Prostate gland (tissue), 2 donors: ENCODE results near the gene ARL5C. TPM values are rescaled to one million over a fixed set of nuclear protein-coding genes. Genes with fewer than 3 reads are reported as not detected.

ENCODE experiments used
- DNase-seq: peaks from one replicate; pipeline ENCODE4 v3.0.0-alpha.2; 2019; ENCODE audit warnings: low spot score
- H3K27ac ChIP-seq, 2 donors: fragments of 200-600 bp; sonication (generic); 2 replicates each; pipeline ENCODE4 v1.5.1; 2017 to 2019
- H3K27me3 ChIP-seq: fragments of 200-600 bp; sonication (generic); replicated peaks from 2 replicates; pipeline ENCODE4 v1.5.1; 2019; ENCODE audit not compliant: insufficient read depth
- H3K36me3 ChIP-seq, 2 donors: fragments of 200-600 bp; sonication (generic); 1 replicate in 1 of 2; 2 replicates in 1 of 2; pipeline versions ENCODE4 v1.5.1 to v1.8.1; 2017 to 2019
- H3K4me1 ChIP-seq: fragments of 200-600 bp; sonication (generic); replicated peaks from 2 replicates; pipeline ENCODE4 v1.5.1; 2019
- H3K4me3 ChIP-seq, 2 donors: fragments of 200-600 bp; sonication (generic); 2 replicates each; pipeline ENCODE4 v1.5.1; 2017 to 2019
- H3K9me3 ChIP-seq: fragments of 200-600 bp; sonication (generic); 2 replicates; pipeline ENCODE4 v1.5.1; 2017
- POLR2A ChIP-seq: fragments of 450-650 bp; IDR thresholded peaks from one replicate; pipeline ENCODE4 v1.6.1; 2016; ENCODE audit warnings: antibody characterized with exemption, mild to moderate bottlenecking
- POLR2AphosphoS5 ChIP-seq: sonication (generic); formaldehyde crosslinking; IDR thresholded peaks from one replicate; pipeline ENCODE4 v1.6.1; 2017; ENCODE audit warnings: antibody characterized with exemption
- WGBS: methylation state at CpG from one replicate; pipeline ENCODE4 v1.1.5; 2018; 5-methylcytosine and 5-hydroxymethylcytosine counted together
- intact Hi-C: fragments of 100-400 bp; cut with DNase I; formaldehyde crosslinking; loops from one replicate; pipeline ENCODE4 v1.14.2; 2022
- total RNA-seq, 2 donors: library from RNA; depleted of rRNA; stranded (reverse); fragments of >200 nt; gene quantifications; one replicate each; pipeline ENCODE4 v1.1.0, GENCODE V29; 2016
- TF ChIP-seq, protein P1 (sequence below), 4 experiments: fragments of 200-600 bp in 2 of 4; fragments of 450-650 bp in 2 of 4; sonication (generic) in 2 of 4; IDR thresholded peaks; 1 replicate in 3 of 4; 2 replicates in 1 of 4; pipeline ENCODE4 v1.5.1; 2016 to 2019; ENCODE audit warnings: antibody characterized with exemption in 4 of 4, mild to moderate bottlenecking in 2 of 4, moderate library complexity in 2 of 4

Gene ARL5C
- total RNA-seq, 2 donors from 2014 or later = not detected

DNA sequence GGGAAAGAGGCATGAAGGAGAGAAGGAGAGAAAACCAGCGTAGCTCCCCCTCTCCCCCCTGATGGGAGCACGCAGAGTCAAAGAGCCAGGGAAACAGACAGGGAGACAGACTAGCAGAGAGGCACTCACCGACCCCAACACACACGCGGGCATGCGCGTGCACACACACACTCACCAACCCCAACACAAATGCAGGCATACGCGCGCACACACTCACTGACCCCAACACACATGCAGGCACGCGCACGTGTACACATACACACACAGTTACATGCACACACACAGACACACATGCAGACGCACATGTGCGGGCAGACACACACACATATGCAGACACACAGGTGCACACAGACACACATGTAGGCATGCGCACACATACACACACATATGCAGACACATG, 26.9 kb upstream of the ARL5C start:
- Histone ChIP-seq H3K27ac (no peak overlapping the region), H3K4me3 (no peak overlapping the region), H3K27me3 (no peaks in the 10 kb centered on the region), H3K9me3 (no peaks in the 10 kb centered on the region), H3K36me3 (no peaks in the 10 kb centered on the region), H3K4me1 (no peaks in the 10 kb centered on the region)
- DNase-seq = no peak
- WGBS = 93% methylated on average over 16 of the region's 16 CpGs
- intact Hi-C loops = no loop called here
- TF ChIP-seq POLR2AphosphoS5 = no peak

- Histone ChIP-seq H3K27ac (no peak overlapping the region), H3K4me1 (no peaks in the 10 kb centered on the region), H3K9me3 (no peaks in the 10 kb centered on the region), H3K36me3 (no peaks in the 10 kb centered on the region), H3K27me3 (no peaks in the 10 kb centered on the region), H3K4me3 (no peak overlapping the region)
- 87% methylated on average over 9 of the region's 9 CpGs for whole genome bisulfite sequencing
- TF ChIP-seq POLR2AphosphoS5 = no peak
- TF ChIP-seq, protein P1, sequence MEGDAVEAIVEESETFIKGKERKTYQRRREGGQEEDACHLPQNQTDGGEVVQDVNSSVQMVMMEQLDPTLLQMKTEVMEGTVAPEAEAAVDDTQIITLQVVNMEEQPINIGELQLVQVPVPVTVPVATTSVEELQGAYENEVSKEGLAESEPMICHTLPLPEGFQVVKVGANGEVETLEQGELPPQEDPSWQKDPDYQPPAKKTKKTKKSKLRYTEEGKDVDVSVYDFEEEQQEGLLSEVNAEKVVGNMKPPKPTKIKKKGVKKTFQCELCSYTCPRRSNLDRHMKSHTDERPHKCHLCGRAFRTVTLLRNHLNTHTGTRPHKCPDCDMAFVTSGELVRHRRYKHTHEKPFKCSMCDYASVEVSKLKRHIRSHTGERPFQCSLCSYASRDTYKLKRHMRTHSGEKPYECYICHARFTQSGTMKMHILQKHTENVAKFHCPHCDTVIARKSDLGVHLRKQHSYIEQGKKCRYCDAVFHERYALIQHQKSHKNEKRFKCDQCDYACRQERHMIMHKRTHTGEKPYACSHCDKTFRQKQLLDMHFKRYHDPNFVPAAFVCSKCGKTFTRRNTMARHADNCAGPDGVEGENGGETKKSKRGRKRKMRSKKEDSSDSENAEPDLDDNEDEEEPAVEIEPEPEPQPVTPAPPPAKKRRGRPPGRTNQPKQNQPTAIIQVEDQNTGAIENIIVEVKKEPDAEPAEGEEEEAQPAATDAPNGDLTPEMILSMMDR (IDR thresholded peaks at IDR 0.05) = no peak
- no peak for TF ChIP-seq POLR2A
- intact Hi-C loops = no loop called here
- DNase-seq = no peak
Observed at GRCh38 chr17:39191750-39192510, 26.0 kb upstream of the ARL5C start.

DNA sequence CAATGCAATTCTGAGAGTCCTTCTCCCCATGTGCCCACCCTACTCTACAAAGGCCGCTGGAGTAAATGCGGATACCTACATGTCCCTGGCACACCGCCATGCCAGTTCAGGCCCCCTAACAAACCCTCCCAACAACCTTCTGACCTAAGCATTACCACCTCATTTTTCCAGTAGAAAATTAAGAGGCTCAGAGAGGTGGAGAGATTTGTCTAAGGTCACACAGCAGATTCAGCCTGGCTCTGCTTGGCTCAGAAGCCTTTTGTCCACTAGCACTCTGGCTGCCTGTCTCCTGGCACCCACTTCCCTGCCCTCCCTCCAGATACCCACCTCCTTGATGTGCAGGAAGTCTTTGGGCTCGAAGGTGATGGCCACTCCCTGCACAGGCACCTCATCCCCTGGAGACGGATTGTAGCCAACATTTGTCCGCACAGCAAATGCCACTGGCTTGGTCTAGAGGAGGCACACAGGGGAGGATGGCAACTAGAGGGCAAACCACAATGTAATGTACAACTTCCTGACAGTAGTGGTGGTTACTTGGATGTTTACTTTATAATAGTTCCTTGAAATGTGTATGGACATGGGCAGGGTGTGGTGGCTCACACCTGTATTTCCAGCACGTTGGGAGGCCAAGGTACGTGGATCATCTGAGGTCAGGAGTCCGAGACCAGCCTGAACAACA, 21.3 kb upstream of the ARL5C start:
- intact Hi-C loops = no loop called here
- Histone ChIP-seq H3K27me3 (no peaks in the 10 kb centered on the region), H3K9me3 (no peaks in the 10 kb centered on the region), H3K27ac (no peak overlapping the region), H3K4me1 (no peaks in the 10 kb centered on the region), H3K4me3 (no peak overlapping the region), H3K36me3 (no peaks in the 10 kb centered on the region)
- no peak for DNase-seq
- WGBS = 87% methylated on average over 9 of the region's 9 CpGs
- TF ChIP-seq POLR2AphosphoS5 (no peak), POLR2A (no peak)

DNA sequence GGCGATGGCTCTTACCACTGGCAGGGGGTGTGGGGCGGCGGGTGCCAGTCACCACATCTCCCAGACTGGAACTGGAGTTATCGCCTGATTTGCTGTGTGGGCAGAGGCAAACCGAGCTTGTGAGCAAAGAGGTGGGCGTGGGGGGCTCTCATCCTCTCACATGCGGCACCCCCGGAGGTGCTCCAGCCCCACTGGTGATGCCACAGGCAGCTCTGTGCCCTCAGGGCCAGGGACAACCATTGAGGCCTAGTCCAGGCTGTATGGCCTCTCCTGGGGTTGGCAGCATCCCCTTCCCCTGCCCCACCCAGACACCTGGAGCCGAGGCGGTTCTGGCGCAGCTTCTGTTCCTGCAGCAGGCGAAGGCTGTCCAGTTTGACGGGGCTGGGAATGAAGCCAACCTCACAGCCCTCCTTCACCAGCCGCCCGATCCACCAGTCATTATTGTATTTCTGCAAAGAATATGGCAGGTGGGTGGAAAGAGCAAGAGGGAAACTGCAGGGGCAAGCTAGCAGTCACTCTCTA, 20.6 kb upstream of the ARL5C start:
- 67% methylated on average over 15 of the region's 15 CpGs for WGBS
- Histone ChIP-seq H3K27me3 (no peaks in the 10 kb centered on the region), H3K9me3 (no peaks in the 10 kb centered on the region), H3K27ac (no peak overlapping the region), H3K36me3 (no peaks in the 10 kb centered on the region), H3K4me1 (no peaks in the 10 kb centered on the region), H3K4me3 (no peak overlapping the region)
- DNase-seq = no peak
- no peak for TF ChIP-seq POLR2AphosphoS5
- TF ChIP-seq, protein P1 (IDR thresholded peaks at IDR 0.05) = no peak
- TF ChIP-seq POLR2A = no peak
- intact Hi-C loops = no loop called here

GRCh38 chr17:39183720-39184119, 17.8 kb upstream of the ARL5C start:
- no peaks in the 10 kb centered on the region for H3K36me3 ChIP-seq
- intact Hi-C loops = no loop called here
- 82% methylated on average over 10 of the region's 10 CpGs for WGBS
- no peak for DNase-seq
- H3K4me3 ChIP-seq = no peak overlapping the region
- TF ChIP-seq POLR2A (no peak), POLR2AphosphoS5 (no peak)
- TF ChIP-seq, protein P1 (IDR thresholded peaks at IDR 0.05) = no peak
- H3K27me3 ChIP-seq = no peaks in the 10 kb centered on the region
- H3K4me1 ChIP-seq = no peaks in the 10 kb centered on the region
- no peak overlapping the region for H3K27ac ChIP-seq
- no peaks in the 10 kb centered on the region for H3K9me3 ChIP-seq
